Measurements from ENCODE around the gene SDCCAG8. TPM values are rescaled to one million over a fixed set of nuclear protein-coding genes. Genes with fewer than 3 reads are reported as not detected.

The SDCCAG8 gene
- total RNA-seq, 1 donor from 2014 or later = 24.5 TPM

DNA sequence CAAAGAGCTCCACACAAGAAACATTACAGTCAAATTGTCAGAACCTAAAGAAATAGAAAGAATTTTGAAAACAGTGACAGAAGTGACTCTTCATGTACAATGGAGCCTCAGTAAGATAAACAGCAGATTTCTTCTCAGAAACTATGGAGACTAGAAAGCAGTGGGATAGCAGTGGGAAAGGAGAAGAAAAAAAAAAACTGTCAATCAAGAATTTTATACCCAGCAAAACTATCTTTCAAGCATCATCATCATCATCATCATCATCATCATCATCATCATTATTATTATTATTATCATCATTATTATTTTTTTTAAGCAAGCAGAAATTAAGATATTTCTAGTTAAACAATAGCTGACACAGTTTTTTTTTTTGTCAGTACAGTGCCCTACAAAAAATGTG, 24.9 kb upstream of the SDCCAG8 start:
- FAIRE-seq = no peak
- TF ChIP-seq EZH2 (IDR thresholded peaks at IDR 0.05; ENCODE audit: insufficient read depth, low read length) = no peak
- TF ChIP-seq, protein P1, sequence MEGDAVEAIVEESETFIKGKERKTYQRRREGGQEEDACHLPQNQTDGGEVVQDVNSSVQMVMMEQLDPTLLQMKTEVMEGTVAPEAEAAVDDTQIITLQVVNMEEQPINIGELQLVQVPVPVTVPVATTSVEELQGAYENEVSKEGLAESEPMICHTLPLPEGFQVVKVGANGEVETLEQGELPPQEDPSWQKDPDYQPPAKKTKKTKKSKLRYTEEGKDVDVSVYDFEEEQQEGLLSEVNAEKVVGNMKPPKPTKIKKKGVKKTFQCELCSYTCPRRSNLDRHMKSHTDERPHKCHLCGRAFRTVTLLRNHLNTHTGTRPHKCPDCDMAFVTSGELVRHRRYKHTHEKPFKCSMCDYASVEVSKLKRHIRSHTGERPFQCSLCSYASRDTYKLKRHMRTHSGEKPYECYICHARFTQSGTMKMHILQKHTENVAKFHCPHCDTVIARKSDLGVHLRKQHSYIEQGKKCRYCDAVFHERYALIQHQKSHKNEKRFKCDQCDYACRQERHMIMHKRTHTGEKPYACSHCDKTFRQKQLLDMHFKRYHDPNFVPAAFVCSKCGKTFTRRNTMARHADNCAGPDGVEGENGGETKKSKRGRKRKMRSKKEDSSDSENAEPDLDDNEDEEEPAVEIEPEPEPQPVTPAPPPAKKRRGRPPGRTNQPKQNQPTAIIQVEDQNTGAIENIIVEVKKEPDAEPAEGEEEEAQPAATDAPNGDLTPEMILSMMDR (IDR thresholded peaks at IDR 0.05; ENCODE audit: insufficient read depth, low read depth, low read length) = no peak
- Mint-ChIP-seq H3K36me3 (ENCODE audit: low read depth, unreplicated experiment) (peaks cover 17% of the 10 kb centered on the region), H3K27ac (ENCODE audit: unreplicated experiment) (no peak overlapping the region), H3K4me1 (ENCODE audit: low read depth, unreplicated experiment) (peaks cover 28% of the 10 kb centered on the region), H3K27me3 (ENCODE audit: low read depth, unreplicated experiment) (no peaks in the 10 kb centered on the region), H3K9me3 (ENCODE audit: unreplicated experiment) (peaks cover 11% of the 10 kb centered on the region), H3K4me3 (ENCODE audit: unreplicated experiment) (no peak overlapping the region)
- Histone ChIP-seq H3K4me1 (ENCODE audit: insufficient read depth, low read length) (peaks cover 22% of the 10 kb centered on the region), H3K27ac (ENCODE audit: low read depth, low read length) (no peak overlapping the region), H3K79me2 (ENCODE audit: insufficient read depth, low read length) (peaks cover 97% of the 10 kb centered on the region), H2AFZ (ENCODE audit: low read depth, low read length) (no peak overlapping the region), H3K9me3 (ENCODE audit: insufficient read depth, low read depth, low read length) (peaks cover 3% of the 10 kb centered on the region), H3K9ac (ENCODE audit: low read length) (no peak overlapping the region), H3K36me3 (ENCODE audit: insufficient read depth, low read length) (peaks cover 24% of the 10 kb centered on the region), H3K4me2 (ENCODE audit: low read length) (no peak overlapping the region), H4K20me1 (ENCODE audit: insufficient read depth, low read length) (peaks cover 79% of the 10 kb centered on the region), H3K27me3 (ENCODE audit: insufficient read depth, low read length) (no peaks in the 10 kb centered on the region), H3K4me3 (ENCODE audit: insufficient read depth, low read depth, low read length) (no peak overlapping the region)
- no peak for DNase-seq (ENCODE audit: low read depth)

DNA sequence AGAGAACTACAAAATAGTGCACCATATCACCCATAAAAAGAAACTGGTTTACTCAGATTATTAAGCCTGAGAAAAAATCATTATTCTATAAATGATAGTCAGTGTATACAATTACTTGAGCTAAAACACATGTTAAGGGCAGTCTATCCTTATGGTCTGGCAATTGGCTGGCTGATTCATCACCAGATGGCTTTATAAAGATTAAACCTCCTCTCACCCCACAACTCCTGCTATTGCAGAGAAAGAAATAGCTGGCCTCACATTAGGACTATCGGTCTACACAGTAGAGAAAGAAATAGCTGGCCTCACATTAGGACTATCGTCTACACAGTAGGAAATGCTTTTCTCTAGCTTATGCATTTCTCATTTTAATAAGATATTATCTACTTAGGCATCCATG, 21.9 kb upstream of the SDCCAG8 start:
- H3K4me1 ChIP-seq (ENCODE audit: insufficient read depth, low read length) = peaks cover 22% of the 10 kb centered on the region
- no peak overlapping the region for H3K27ac Mint-ChIP-seq (ENCODE audit: unreplicated experiment)
- no peaks in the 10 kb centered on the region for H3K27me3 ChIP-seq (ENCODE audit: insufficient read depth, low read length)
- peaks cover 3% of the 10 kb centered on the region for H3K9me3 ChIP-seq (ENCODE audit: insufficient read depth, low read depth, low read length)
- H3K27ac ChIP-seq (ENCODE audit: low read depth, low read length) = peak overlapping the region; percentile 33
- H3K36me3 Mint-ChIP-seq (ENCODE audit: low read depth, unreplicated experiment) = peaks cover 22% of the 10 kb centered on the region
- peaks cover 98% of the 10 kb centered on the region for H3K79me2 ChIP-seq (ENCODE audit: insufficient read depth, low read length)
- no peak overlapping the region for H3K4me3 Mint-ChIP-seq (ENCODE audit: unreplicated experiment)
- no peak overlapping the region for H3K4me3 ChIP-seq (ENCODE audit: insufficient read depth, low read depth, low read length)
- DNase-seq (ENCODE audit: low read depth) (peak; percentile 87), FAIRE-seq (no peak)
- H2AFZ ChIP-seq (ENCODE audit: low read depth, low read length) = no peak overlapping the region
- no peak for TF ChIP-seq EZH2 (IDR thresholded peaks at IDR 0.05; ENCODE audit: insufficient read depth, low read length)
- TF ChIP-seq, protein P1 (IDR thresholded peaks at IDR 0.05; ENCODE audit: insufficient read depth, low read depth, low read length) = no peak
- peaks cover 79% of the 10 kb centered on the region for H4K20me1 ChIP-seq (ENCODE audit: insufficient read depth, low read length)
- peaks cover 11% of the 10 kb centered on the region for H3K9me3 Mint-ChIP-seq (ENCODE audit: unreplicated experiment)
- H3K36me3 ChIP-seq (ENCODE audit: insufficient read depth, low read length) = peaks cover 31% of the 10 kb centered on the region
- peaks cover 36% of the 10 kb centered on the region for H3K4me1 Mint-ChIP-seq (ENCODE audit: low read depth, unreplicated experiment)
- H3K9ac ChIP-seq (ENCODE audit: low read length) = no peak overlapping the region
- no peaks in the 10 kb centered on the region for H3K27me3 Mint-ChIP-seq (ENCODE audit: low read depth, unreplicated experiment)
- peak overlapping the region; percentile 28 for H3K4me2 ChIP-seq (ENCODE audit: low read length)

DNA sequence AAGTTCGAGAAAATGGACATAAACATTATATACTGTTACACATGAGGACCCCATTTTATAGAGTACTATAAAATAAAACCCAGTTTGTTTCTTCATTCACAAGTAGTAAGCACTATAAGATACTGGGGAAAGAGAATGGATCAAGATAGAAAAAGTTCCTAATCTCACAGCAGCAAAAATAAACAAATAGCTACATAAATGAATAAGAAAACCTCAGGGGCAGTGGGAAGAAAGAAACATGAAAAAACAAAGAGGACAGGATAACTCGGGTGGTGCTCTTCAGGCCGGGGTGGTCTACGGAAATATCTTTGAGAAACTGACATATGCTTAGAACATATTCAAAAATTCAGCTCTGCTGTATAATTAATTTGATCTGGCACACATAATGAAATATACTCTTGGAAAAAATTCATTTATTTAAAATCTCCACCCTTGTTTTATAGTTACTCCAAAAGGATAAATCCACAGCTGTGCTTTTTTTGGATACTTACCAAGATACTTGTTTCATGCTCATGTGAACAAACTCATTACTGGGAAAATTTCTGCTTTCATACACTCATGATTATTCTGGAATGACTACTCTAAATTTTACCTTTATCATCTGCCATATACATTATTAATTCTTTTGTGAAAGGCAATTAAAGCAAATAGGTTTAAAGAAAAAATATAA, 20.7 kb upstream of the SDCCAG8 start:
- Histone ChIP-seq H3K27me3 (ENCODE audit: insufficient read depth, low read length) (no peaks in the 10 kb centered on the region), H3K9ac (ENCODE audit: low read length) (peak overlapping the region; percentile 10), H3K79me2 (ENCODE audit: insufficient read depth, low read length) (peaks cover 98% of the 10 kb centered on the region), H3K4me3 (ENCODE audit: insufficient read depth, low read depth, low read length) (no peak overlapping the region), H3K4me2 (ENCODE audit: low read length) (peak overlapping the region; percentile 28), H3K4me1 (ENCODE audit: insufficient read depth, low read length) (peaks cover 13% of the 10 kb centered on the region), H3K9me3 (ENCODE audit: insufficient read depth, low read depth, low read length) (peaks cover 3% of the 10 kb centered on the region), H3K36me3 (ENCODE audit: insufficient read depth, low read length) (peaks cover 27% of the 10 kb centered on the region), H4K20me1 (ENCODE audit: insufficient read depth, low read length) (peaks cover 79% of the 10 kb centered on the region), H2AFZ (ENCODE audit: low read depth, low read length) (no peak overlapping the region), H3K27ac (ENCODE audit: low read depth, low read length) (peak overlapping the region; percentile 33)
- Mint-ChIP-seq H3K27ac (ENCODE audit: unreplicated experiment) (peak overlapping the region; percentile 58), H3K27me3 (ENCODE audit: low read depth, unreplicated experiment) (no peaks in the 10 kb centered on the region), H3K9me3 (ENCODE audit: unreplicated experiment) (peaks cover 8% of the 10 kb centered on the region), H3K36me3 (ENCODE audit: low read depth, unreplicated experiment) (peaks cover 16% of the 10 kb centered on the region), H3K4me1 (ENCODE audit: low read depth, unreplicated experiment) (peaks cover 31% of the 10 kb centered on the region), H3K4me3 (ENCODE audit: unreplicated experiment) (no peak overlapping the region)
- peak; percentile 79 for DNase-seq (ENCODE audit: low read depth)
- peak; percentile 17 for FAIRE-seq
- TF ChIP-seq EZH2 (IDR thresholded peaks at IDR 0.05; ENCODE audit: insufficient read depth, low read length) = no peak
- TF ChIP-seq, protein P1 (IDR thresholded peaks at IDR 0.05; ENCODE audit: insufficient read depth, low read depth, low read length) = no peak

Measured in astrocyte (in vitro differentiated cells and primary cell).